OCI-LY7 (cell line): ENCODE data around the gene GTPBP6. TPM values are rescaled to one million over a fixed set of nuclear protein-coding genes. Genes with fewer than 3 reads are reported as not detected.

Source experiments
- BruUV-seq: library from RNA; stranded (reverse); fragments of 400-500 nt; replicated peaks from 2 replicates; lab custom pipeline; 2021; lab: Mats Ljungman, UMichigan
- CTCF ChIA-PET: fragments of 300-600 bp; sonication (Branson Sonifier 250); formaldehyde crosslinking; loops from one replicate; lab custom pipeline; 2022; ENCODE audit warnings: antibody characterized with exemption; ENCODE audit not compliant: unreplicated experiment; lab: Charles Lee
- POLR2A ChIA-PET: fragments of 300-600 bp; sonication (Branson Sonifier 250); formaldehyde crosslinking; loops from one replicate; lab custom pipeline; 2022; ENCODE audit warnings: antibody characterized with exemption; lab: Charles Lee
- DNase-seq: peaks from one replicate; pipeline ENCODE4 v3.0.0-alpha.2; 2015; ENCODE audit warnings: low spot score
- H2AFZ ChIP-seq: fragments of 200-600 bp; sonication (generic), shearing (Covaris generic); 2 replicates; pipeline ENCODE4 v1.6.1; 2014; ENCODE audit warnings: mild to moderate bottlenecking, antibody characterized with exemption, low read length, moderate library complexity
- H3K27ac ChIP-seq: fragments of 200-600 bp; sonication (generic); 2 replicates; pipeline ENCODE4 v1.5.1; 2014; ENCODE audit warnings: mixed run types, low read depth, mild to moderate bottlenecking, moderate library complexity, low read length, inconsistent platforms; ENCODE audit not compliant: poor library complexity, severe bottlenecking
- H3K36me3 ChIP-seq: fragments of 200-600 bp; sonication (generic); 2 replicates; pipeline ENCODE4 v1.6.1; 2014; ENCODE audit warnings: mild to moderate bottlenecking, antibody characterized with exemption, low read length, moderate library complexity, mixed read lengths; ENCODE audit not compliant: insufficient read depth
- H3K4me1 ChIP-seq: fragments of 200-600 bp; sonication (generic); 2 replicates; pipeline ENCODE4 v1.5.1; 2014; ENCODE audit warnings: mild to moderate bottlenecking, low read length; ENCODE audit not compliant: insufficient read depth, poor library complexity, severe bottlenecking
- H3K4me2 ChIP-seq: fragments of 200-600 bp; sonication (generic); 2 replicates; pipeline ENCODE4 v1.6.1; 2014; ENCODE audit warnings: mild to moderate bottlenecking, low read length
- H3K4me3 ChIP-seq: fragments of 200-600 bp; sonication (generic); 2 replicates; pipeline ENCODE4 v1.5.1; 2014; ENCODE audit warnings: mild to moderate bottlenecking, low read depth, low read length; ENCODE audit not compliant: poor library complexity, severe bottlenecking
- H3K79me2 ChIP-seq: fragments of 200-600 bp; sonication (generic); 2 replicates; pipeline ENCODE4 v1.6.1; 2016; ENCODE audit warnings: low read depth, mild to moderate bottlenecking, low read length, moderate library complexity, mixed read lengths; ENCODE audit not compliant: insufficient read depth
- H3K9me2 ChIP-seq: fragments of 200-600 bp; sonication (generic); 2 replicates; pipeline ENCODE4 v1.6.1; 2016; ENCODE audit warnings: mild to moderate bottlenecking, low read length, mixed read lengths; ENCODE audit not compliant: insufficient read depth
- H3K9me3 ChIP-seq: fragments of 200-600 bp; sonication (generic); 2 replicates; pipeline ENCODE4 v1.6.1; 2014; ENCODE audit warnings: mild to moderate bottlenecking, mixed run types, low read length, mixed read lengths
- H4K20me1 ChIP-seq: fragments of 200-600 bp; sonication (generic); 2 replicates; pipeline ENCODE4 v1.6.1; 2014; ENCODE audit warnings: mild to moderate bottlenecking, antibody characterized with exemption, low read length, moderate library complexity, mixed read lengths; ENCODE audit not compliant: insufficient read depth
- CTCF ChIP-seq: fragments of 200-600 bp; sonication (generic); conservative IDR thresholded peaks from 2 replicates; pipeline ENCODE4 v1.5.1; 2014; ENCODE audit warnings: mild to moderate bottlenecking, antibody characterized with exemption, low read length, moderate library complexity, mixed read lengths
- EZH2phosphoT487 ChIP-seq: fragments of 200-600 bp; sonication (generic); IDR thresholded peaks from 2 replicates; pipeline ENCODE4 v1.6.1; 2018; ENCODE audit warnings: low read depth, borderline replicate concordance, mild to moderate bottlenecking, mixed run types, antibody characterized with exemption, low read length, moderate library complexity, mixed read lengths
- intact Hi-C: fragments of 100-400 bp; cut with micrococcal nuclease; formaldehyde crosslinking; loops from one replicate; pipeline ENCODE4 v1.10.0; 2022; ENCODE audit not compliant: unreplicated experiment
- total RNA-seq, 2 experiments: library from RNA; depleted of rRNA in 1 of 2; stranded (reverse); fragments of >200 nt in 1 of 2; shearing (Covaris generic) in 1 of 2; gene quantifications; 2 replicates each; pipeline ENCODE4 v1.2.3, GENCODE V29; 2014 to 2022

The GTPBP6 gene
- total RNA-seq, 2 experiments from 2014 or later: 36.3 to 53.6 TPM

DNA sequence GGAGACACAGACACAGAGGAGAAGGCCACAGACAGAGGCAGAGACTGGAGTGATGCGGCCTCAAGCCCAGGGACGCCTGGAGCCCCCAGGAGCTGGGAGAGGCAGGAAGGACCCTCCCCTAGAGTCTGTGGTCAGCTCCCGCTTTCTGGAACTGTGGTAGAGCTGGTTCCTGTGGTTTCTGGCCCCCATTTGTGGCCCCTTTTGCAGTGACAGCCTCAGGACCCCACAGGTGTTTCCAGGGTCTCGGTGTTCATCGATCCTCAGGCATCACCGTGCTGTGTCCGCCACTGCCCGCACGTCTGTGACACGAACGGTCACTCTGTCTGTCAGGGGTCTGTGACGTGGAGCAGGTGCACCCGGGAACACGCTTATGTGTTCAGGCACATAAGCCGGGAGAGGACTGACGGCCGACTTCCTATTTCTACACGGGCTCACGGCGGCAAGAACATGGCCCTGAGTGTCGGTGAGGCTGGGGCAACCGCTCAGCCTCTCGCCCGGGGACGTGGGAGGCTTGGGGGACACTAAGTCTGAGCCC lies 7.9 kb downstream of the GTPBP6 start:
- H4K20me1 ChIP-seq: no peaks in the 10 kb centered on the region; the same call in 1 of the 2 replicates
- H3K27ac ChIP-seq: no peak overlapping the region
- ChIA-PET POLR2A (no interaction called here), CTCF (no interaction called here)
- H2AFZ ChIP-seq: no peak overlapping the region
- no TSS peak for BruUV-seq
- no peaks in the 10 kb centered on the region for H3K4me1 ChIP-seq
- H3K9me3 ChIP-seq: no peaks in the 10 kb centered on the region
- no peaks in the 10 kb centered on the region for H3K9me2 ChIP-seq
- H3K4me3 ChIP-seq: no peak overlapping the region
- no peak overlapping the region for H3K4me2 ChIP-seq
- H3K36me3 ChIP-seq: peaks cover 84% of the 10 kb centered on the region
- no peak for DNase-seq
- TF ChIP-seq EZH2phosphoT487 (no peak), CTCF (no peak)
- intact Hi-C loops: no loop called here
- H3K79me2 ChIP-seq: peaks cover 3% of the 10 kb centered on the region; the same call in 1 of the 2 replicates

GRCh38 chrX:308821-309520 lies 9.6 kb downstream of the GTPBP6 start:
- intact Hi-C loops: no loop called here
- no peak overlapping the region for H3K4me2 ChIP-seq
- no peaks in the 10 kb centered on the region for H3K4me1 ChIP-seq
- H3K36me3 ChIP-seq: peaks cover 82% of the 10 kb centered on the region
- no peaks in the 10 kb centered on the region; the same call in 1 of the 2 replicates for H4K20me1 ChIP-seq
- no peaks in the 10 kb centered on the region for H3K9me2 ChIP-seq
- H3K4me3 ChIP-seq: no peak overlapping the region
- H3K27ac ChIP-seq: no peak overlapping the region
- POLR2A ChIA-PET: no interaction called here
- CTCF ChIA-PET: no interaction called here
- no peak overlapping the region for H2AFZ ChIP-seq
- H3K79me2 ChIP-seq: peaks cover 3% of the 10 kb centered on the region; the same call in 1 of the 2 replicates
- H3K9me3 ChIP-seq: no peaks in the 10 kb centered on the region
- DNase-seq: no peak
- no TSS peak for BruUV-seq
- no peak for TF ChIP-seq EZH2phosphoT487
- no peak for TF ChIP-seq CTCF
